Heart right ventricle (tissue), 16 donors: ENCODE data around the gene CACNA2D4. TPM values are rescaled to one million over a fixed set of nuclear protein-coding genes. Genes with fewer than 3 reads are reported as not detected.

Experiments
- ATAC-seq, 8 donors: fragments of 200-7000 bp; cut with Tn5 transposase; one replicate each; pipeline ENCODE4 v1.9.1; 2020; ENCODE audit warnings: mild to moderate bottlenecking in 8 of 8, moderate library complexity in 8 of 8, moderate number of reproducible peaks in 1 of 8
- DNase-seq, 2 donors: peaks; one replicate each; pipeline ENCODE4 v3.0.0-alpha.2; 2020
- H3K27ac ChIP-seq, 10 donors: fragments of 200-600 bp; sonication (generic) in 2 of 10; one replicate each; pipeline versions ENCODE4 v1.5.0 to v1.8.0; 2020 to 2022; ENCODE audit warnings: mild to moderate bottlenecking in 3 of 10
- H3K27me3 ChIP-seq, 7 donors: fragments of 200-600 bp; one replicate each; pipeline ENCODE4 v1.8.0; 2021 to 2022; ENCODE audit warnings: mild to moderate bottlenecking in 2 of 7
- H3K36me3 ChIP-seq, 9 donors: fragments of 200-600 bp; sonication (generic) in 1 of 9; one replicate each; pipeline versions ENCODE4 v1.5.0 to v1.8.0; 2020 to 2022; ENCODE audit warnings: mild to moderate bottlenecking in 2 of 9
- H3K4me1 ChIP-seq, 9 donors: fragments of 200-600 bp; sonication (generic) in 1 of 9; one replicate each; pipeline versions ENCODE4 v1.5.0 to v1.8.0; 2020 to 2022; ENCODE audit warnings: mild to moderate bottlenecking in 4 of 9
- H3K4me3 ChIP-seq, 10 donors: fragments of 200-600 bp; sonication (generic) in 2 of 10; one replicate each; pipeline versions ENCODE4 v1.5.0 to v1.8.0; 2020 to 2022; ENCODE audit warnings: mild to moderate bottlenecking in 7 of 10, moderate library complexity in 2 of 10
- H3K9me3 ChIP-seq, 11 donors: fragments of 200-600 bp in 10 of 11; sonication (generic) in 2 of 11; one replicate each; pipeline versions ENCODE4 v1.5.0 to v1.8.0; 2013 to 2022; ENCODE audit warnings: mild to moderate bottlenecking in 2 of 11, control low read depth in 1 of 11, moderate library complexity in 1 of 11
- WGBS, 2 donors: extraction: QIAGEN DNeasy Blood & Tissue Kit; methylation state at CpG; one replicate each; pipeline ENCODE4 v1.1.7; 2013; ENCODE audit warnings: inconsistent platforms in 1 of 2; 5-methylcytosine and 5-hydroxymethylcytosine counted together
- intact Hi-C, 10 donors: fragments of 100-400 bp; cut with DNase I; formaldehyde crosslinking; loops; one replicate each; pipeline versions ENCODE4 v1.11.1 to v1.14.2; 2022
- polyA plus RNA-seq, 2 donors: library from polyadenylated mRNA; stranded (reverse); fragments of 200-250 nt; gene quantifications; one replicate each; pipeline ENCODE4 v1.2.3, GENCODE V29; 2013
- total RNA-seq, 10 donors: library from RNA; stranded (reverse); fragmentation: NEBNext Ultra II Directional in 3 of 10; extraction: Animal tissue kit (Norgen Biotek cat#: 25700) in 3 of 10; gene quantifications; one replicate each; pipeline versions ENCODE4 v1.2.1 to v1.2.4, GENCODE V29; 2021 to 2023
- TF ChIP-seq, protein P1 (sequence below), 9 donors: fragments of 200-600 bp; sonication (generic) in 2 of 9; IDR thresholded peaks; one replicate each; pipeline versions ENCODE4 v1.5.0 to v1.8.0; 2021 to 2022; ENCODE audit warnings: antibody characterized with exemption in 9 of 9, mild to moderate bottlenecking in 5 of 9, moderate library complexity in 1 of 9
- donor health status: Arrhythmogenic right ventricular cardiomyopathy.
- donor health status: ischemic (EF 13 %, LVEDD 7.1; RV severe dilation, severe dysfunction).
- donor health status: healthy with polysubstance abuse.
- donor health status: DM: no; HTN: yes; CAD: no.
- donor health status: DM: no; HTN: no; CAD: no.
- donor health status: ischemic (EF 25% LVEDD 6.9; RV normal size, moderate dysfunction).
- donor health status: ischemic (EF 25% LVEDD 5.7; RV mildly dilated, moderate dysfunction).
- donor health status: healthy.
- donor health status: DM: yes; HTN: yes; CAD: no.
- donor health status: Ischemic cardiomyopathy.
- donor health status: ischemic (EF 35%, LVEDD 5.7; RV mildly dilated, moderate dysfunction).
- donor health status: nonischemic (EF 11% LVEDD 7.7; RV severe dilation, severe dysfunction).
- donor health status: DM: yes; HTN: yes; CAD: no.
- donor health status: PGD.
- donor health status: ischemic (EF 29% LVEDD 5.4; RV normal size, mild dysfunction).
- donor health status: nonischemic (EF 23%, LVEDD 6.1; RV moderate dilation, normal function).

CACNA2D4 gene
- total and polyA plus RNA-seq, 12 donors, result 0.19 to 6.2 (median 0.95) TPM

DNA sequence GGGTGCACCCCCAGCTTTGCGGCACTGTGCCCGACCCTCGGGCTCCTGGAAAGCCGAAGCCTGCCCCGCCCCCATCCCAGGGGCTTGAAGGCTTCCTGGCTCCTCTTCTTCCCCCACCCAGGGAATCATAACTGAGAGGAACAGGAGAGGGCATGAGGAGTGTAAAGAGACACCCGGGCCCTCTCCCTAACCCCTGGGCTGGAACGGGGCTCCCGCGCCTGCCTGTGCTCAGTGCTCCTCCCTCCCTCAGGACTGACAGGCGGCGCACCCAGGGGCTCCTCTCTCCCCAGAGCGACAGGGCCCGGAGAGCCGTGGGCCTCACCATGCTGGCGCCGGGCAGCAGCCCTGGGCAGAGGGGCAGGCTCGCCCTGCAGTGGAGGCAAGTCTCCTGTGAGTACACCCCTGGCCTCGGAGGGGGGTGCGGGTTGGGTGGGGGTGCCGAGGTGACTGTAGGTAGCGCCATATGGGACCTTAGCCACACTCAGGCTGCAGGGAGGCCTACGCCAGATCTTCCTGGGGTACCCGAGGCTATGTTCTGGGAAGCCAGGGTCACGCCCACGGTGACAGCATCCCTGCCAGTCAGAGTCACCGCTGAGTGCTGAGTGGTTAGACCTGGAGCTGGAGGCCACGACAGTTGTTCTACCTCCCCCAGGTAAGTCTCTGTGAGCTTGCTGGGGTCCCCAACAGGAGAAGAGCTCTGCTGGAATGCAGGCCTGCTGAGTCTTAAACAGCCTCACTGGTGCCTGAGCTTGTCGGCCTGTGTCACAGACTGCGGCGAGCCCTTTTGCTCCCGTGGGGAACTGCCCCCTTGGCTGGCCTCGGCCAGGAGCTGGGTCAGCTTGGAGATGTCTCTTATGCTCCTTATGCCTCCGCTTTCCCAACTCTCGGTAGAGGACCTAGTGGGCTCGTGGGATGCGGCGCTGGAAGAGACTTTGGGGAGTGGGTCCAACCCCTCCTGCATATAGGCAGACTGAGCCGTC lies 90.3 kb downstream of the CACNA2D4 start:
- ATAC-seq (no peak), DNase-seq (no peak)
- TF ChIP-seq, protein P1, sequence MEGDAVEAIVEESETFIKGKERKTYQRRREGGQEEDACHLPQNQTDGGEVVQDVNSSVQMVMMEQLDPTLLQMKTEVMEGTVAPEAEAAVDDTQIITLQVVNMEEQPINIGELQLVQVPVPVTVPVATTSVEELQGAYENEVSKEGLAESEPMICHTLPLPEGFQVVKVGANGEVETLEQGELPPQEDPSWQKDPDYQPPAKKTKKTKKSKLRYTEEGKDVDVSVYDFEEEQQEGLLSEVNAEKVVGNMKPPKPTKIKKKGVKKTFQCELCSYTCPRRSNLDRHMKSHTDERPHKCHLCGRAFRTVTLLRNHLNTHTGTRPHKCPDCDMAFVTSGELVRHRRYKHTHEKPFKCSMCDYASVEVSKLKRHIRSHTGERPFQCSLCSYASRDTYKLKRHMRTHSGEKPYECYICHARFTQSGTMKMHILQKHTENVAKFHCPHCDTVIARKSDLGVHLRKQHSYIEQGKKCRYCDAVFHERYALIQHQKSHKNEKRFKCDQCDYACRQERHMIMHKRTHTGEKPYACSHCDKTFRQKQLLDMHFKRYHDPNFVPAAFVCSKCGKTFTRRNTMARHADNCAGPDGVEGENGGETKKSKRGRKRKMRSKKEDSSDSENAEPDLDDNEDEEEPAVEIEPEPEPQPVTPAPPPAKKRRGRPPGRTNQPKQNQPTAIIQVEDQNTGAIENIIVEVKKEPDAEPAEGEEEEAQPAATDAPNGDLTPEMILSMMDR (IDR thresholded peaks at IDR 0.05), result no peak
- H3K27me3 ChIP-seq, result peaks cover 0 to 95% (median 52%) of the 10 kb centered on the region in 7 donors
- no peak overlapping the region for H3K4me3 ChIP-seq
- WGBS, 2 donors, result 84 to 85% methylated on average over 38 of the region's 38 CpGs
- no peaks in the 10 kb centered on the region for H3K36me3 ChIP-seq
- peaks cover 0 to 2% (median 0%) of the 10 kb centered on the region in 9 donors for H3K4me1 ChIP-seq
- H3K27ac ChIP-seq, result no peak overlapping the region
- H3K9me3 ChIP-seq, result no peaks in the 10 kb centered on the region
- intact Hi-C loops, result loop anchor here in 1 of 10 donors (5.0 kb wide), 1 partner anchor 89 kb away; the partner anchor contains the start of gene CACNA2D4

DNA sequence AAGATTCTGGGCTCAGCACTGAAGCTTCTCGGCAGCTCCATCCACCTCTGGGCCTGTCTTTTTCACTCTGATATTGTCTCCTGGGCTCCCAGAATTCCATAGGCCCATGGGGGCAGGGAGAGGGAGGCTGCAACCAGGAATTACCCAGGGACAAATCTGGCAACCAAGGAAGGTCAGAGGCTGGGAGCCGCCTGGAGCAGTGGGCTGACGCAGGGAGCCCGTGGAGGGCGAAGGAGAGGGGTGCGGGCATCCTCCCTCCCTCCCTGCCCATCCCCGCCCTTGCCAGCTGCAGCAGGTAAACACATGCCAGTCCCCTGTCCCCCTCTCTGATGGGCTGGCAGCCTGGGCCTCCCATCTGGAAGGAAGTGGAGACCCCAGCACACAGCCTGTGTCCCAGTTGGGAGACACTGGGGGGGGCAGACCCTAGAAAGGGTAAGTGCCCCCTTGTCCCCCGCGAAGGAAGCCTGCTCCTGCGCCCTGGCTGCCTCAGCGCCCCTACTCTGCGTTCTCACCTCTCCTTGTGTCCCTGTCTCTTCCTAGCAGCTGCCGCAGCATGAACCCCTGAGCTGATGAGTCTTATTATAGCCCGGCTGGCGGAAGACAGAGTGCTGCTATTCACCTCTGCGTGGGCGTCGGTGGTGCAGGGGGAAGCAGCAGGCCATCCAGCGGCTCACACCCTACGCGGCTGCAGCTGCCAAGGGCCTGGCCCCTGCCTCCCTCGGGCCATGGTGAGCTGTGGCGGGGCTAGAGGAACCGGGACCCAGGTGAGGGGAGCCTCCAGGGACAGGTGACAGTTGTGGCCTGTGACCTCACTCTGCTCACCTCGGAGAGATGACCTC lies 91.4 kb downstream of the CACNA2D4 start:
- H3K9me3 ChIP-seq, result no peaks in the 10 kb centered on the region
- DNase-seq, result no peak
- peaks cover 0 to 2% (median 0%) of the 10 kb centered on the region in 9 donors for H3K4me1 ChIP-seq
- intact Hi-C loops, result loop anchor here in 1 of 10 donors (5.0 kb wide), 1 partner anchor 90 kb away; the partner anchor contains the start of gene CACNA2D4
- H3K27me3 ChIP-seq, result peaks cover 5 to 96% (median 62%) of the 10 kb centered on the region in 7 donors
- no peak for ATAC-seq
- no peak overlapping the region for H3K4me3 ChIP-seq
- H3K27ac ChIP-seq, result no peak overlapping the region
- TF ChIP-seq, protein P1 (IDR thresholded peaks at IDR 0.05), result no peak
- no peaks in the 10 kb centered on the region for H3K36me3 ChIP-seq
- WGBS, 2 donors, result 63 to 65% methylated on average over 24 to 25 of the region's 25 CpGs

DNA sequence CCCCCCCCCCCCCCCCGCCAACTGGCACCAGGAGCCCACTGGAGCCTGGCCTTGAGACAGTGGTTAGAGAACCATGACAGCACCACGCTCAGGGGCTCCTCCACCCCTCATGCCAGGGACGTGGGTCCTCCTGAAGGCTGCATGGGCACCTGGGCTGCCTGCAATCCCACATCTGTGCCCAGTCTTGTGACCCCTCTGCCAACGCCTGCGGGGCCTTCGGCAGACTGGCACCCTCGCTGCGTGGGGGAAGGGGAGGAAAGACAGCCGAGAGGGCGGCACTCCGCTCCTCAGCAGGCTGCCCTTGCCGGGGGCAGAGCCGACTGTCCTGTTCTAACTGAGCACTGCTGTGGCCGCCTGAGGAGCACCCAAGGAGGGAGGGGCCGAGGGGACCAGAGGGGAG lies 92.1 kb downstream of the CACNA2D4 start:
- Histone ChIP-seq H3K27me3 (peaks cover 5 to 98% (median 64%) of the 10 kb centered on the region in 7 donors), H3K36me3 (no peaks in the 10 kb centered on the region), H3K27ac (no peak overlapping the region), H3K9me3 (no peaks in the 10 kb centered on the region), H3K4me3 (no peak overlapping the region), H3K4me1 (peaks cover 0 to 2% (median 0%) of the 10 kb centered on the region in 9 donors)
- no peak for ATAC-seq
- TF ChIP-seq, protein P1 (IDR thresholded peaks at IDR 0.05), result no peak
- no peak for DNase-seq
- intact Hi-C loops, result loop anchor here in 1 of 10 donors (5.0 kb wide), 1 partner anchor 91 kb away; the partner anchor contains the start of gene CACNA2D4
- 78% methylated on average over 15 of the region's 15 CpGs for WGBS, 2 donors
